Measurements from ENCODE around the gene GIT2.
"Not testable (repeated sequence)": the region's sequence is repeated elsewhere in the genome, so short reads cannot be mapped to it uniquely, and the experiment has no call there.

GIT2 gene

DNA sequence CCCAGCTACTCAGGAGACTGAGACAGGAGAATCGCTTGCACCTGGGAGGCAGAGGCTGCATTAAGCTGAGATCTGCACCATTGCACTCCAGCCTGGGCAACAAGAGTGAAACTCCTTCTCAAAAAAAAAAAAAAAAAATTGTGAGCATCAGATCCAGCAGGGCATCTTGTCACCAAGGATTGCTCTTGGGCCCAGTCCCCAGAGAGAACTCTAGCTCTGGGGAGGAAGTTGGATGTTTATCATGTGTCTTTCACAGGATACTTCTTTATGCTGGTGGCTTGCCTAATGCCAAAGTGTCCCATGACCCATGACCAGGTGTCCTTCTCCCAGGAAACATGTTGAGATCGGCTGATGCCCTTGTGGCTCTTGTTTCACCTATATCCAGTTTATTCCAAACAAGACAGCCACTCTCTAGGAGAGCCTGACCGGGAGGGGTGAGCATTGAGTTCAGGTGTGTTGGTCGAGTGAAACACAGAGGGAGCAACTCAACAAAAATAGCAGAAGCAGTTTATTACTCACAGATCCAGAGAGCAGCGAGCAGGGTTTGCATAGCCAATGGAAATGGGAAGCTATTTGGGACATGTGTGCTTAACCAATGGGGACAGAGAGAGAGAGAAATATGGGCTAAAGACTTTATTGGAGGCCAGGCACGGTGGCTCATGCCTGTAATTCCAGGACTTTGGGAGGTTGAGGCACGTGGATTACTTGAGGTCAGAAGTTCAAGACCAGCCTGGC, 102.7 kb downstream of the GIT2 start:
- no peak for DNase-seq

DNA sequence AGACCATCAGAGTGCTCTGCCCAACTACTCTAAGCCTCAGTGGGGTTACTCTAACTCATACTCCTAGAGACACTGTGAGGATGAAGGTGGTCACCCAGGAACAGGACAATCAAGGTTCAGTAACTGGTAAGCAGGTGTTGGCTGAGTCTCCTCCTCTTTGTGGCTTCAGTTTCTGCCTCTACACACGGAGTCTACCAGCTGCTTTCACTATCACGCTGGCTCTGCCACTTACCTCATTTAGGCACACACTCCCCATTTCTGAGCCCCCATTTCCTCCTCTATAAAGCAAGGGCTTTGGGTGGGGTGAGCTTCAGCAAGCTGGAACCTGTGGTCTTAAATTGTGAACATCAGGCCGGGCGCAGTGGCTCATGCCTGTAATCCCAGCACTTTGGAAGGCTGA, 103.4 kb downstream of the GIT2 start:
- DNase-seq, result no peak

DNA sequence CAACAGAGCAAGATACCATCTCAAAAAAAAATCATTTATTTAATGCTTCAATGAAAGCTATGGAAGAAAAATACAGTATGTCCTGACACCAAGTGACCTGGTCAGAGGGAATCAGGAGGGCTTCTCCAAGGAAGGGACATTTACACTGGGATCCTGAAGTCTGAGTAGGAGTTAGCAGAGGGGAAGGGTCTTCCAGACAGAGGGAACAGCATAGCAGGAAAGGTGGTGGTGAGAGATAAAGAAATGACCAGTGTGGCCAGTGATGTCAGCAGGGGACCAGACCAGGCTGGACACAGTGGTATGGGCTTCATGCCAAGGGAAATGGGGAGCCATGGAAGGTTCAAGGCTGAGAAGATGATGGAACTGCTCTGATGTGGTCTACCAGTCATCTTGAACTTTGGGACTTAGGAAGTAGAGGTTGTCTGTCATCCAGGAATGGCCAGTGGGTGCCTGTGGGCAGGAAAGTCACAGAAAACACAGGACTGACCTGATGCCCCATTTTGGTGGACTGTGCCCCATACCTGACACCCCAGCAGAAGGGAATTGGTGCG, 103.9 kb downstream of the GIT2 start:
- DNase-seq, result no peak

DNA sequence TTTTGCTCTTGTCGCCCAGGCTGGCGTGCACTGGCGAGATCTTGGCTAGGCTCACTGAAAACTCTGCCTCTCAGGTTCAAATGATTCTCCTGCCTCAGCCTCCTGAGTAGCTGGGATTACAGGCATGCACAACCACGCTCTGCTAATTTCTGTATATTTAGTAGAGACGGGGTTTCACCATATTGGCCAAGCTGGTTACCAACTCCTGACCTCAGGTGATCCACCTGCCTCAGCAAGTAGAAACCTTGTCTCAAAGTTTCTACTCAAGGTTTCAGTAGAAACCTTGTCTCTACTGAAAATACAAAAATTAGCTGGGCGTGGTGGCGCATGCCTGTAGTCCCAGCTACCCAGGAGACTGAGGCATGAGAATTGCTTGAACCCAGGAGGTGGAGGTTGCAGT, 104.4 kb downstream of the GIT2 start:
- not testable (repeated sequence) for DNase-seq

DNA sequence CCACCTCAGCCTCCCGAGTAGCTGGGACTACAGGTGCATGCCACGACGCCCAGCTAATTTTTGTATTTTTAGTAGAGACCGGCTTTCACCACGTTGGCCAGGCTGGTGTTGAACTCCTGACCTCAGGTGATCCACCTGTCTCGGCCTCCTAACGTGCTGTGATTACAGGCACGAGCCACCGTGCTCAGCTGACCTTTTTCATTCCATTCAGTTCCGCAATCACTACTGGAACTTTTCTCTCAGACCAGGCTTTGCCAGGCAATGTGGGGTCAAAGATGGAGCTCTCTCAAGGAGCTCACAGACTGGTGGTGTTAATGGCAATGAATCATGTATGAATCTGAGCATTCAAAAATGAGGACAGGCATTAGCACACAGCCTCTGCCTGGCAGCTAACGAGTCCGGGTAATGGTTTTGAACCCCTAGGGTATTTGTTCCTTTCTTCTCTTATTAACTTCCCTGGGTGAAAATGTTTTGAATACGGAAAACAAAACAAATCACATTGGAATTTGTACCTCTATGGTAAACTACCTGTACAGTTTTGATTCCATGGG, 105.5 kb downstream of the GIT2 start:
- no peak for DNase-seq

DNA sequence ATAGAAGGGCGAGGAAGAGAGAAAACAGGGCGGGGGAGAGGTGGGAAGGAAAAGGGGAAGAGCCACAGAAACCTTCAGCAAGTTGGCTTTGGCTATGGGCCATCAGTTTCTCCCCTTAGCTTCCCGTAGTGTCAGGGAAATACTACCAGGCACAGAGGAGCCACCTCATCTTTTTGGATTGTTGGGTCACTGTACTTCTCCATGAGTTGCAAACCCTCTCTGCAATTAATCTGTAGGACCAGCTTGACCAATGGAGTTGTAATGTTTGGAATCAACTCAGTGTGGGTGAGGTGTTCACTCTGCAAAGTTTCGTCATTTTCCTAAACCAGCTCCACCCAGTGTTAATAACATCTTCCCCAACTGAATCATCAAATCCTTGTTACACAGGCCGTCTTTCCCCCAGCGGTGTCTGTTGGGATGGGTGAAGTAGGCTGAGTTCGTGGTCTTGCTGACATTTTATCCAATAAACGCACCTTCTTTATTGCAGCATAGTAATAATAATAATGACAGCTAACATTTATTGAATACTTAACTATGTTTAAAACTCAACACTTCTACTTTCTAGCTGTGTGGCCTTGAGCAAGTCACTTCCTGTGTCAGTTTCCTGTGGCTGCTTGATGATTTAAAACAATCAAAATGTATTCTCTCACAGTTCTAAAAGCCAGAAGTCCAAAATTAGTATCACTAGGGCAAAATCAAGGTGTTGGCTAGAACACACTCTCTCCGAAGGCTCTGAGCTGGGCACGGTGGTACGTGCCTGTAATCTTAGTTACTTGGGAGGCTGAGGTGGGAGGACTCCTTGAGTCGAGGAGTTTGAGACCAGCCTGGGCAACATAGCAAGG, 107.8 kb downstream of the GIT2 start:
- no peak for DNase-seq

DNA sequence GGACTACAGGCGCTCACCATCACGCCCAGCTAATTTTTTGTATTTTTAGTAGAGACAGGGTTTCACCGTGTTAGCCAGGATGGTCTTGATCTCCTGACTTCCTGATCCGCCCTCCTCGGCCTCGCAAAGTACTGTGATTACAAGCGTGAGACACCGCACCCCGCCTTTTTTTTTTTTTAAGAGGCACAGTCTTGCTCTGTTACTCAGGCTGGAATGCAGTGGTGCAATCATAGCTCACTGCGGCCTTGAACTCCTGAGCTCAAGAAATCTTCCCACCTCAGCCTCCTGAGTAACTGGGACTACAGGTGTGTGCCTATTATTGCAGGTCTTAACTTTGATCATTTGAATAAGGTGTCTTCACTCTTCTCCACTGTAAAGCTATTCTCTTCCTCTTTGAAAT, 110.6 kb downstream of the GIT2 start:
- no peak for DNase-seq

DNA sequence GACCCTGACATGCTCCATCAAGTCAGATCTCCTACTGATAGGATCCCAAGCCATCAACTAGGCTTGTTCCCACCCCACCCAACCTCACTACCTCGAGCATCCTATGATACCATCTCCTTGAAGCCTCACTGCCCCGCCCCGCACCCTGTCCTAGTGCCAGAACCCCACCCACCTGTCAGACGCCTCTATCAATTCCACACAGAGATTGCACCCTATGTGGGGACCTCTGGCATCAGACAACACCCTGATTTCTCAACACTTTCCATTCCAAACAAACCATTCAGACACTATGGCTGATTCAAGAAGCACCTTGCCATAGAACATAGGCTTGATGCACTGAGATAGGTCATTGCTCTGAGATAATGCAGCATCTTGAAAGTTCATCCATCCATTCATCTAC, 112.7 kb downstream of the GIT2 start:
- DNase-seq, result no peak

DNA sequence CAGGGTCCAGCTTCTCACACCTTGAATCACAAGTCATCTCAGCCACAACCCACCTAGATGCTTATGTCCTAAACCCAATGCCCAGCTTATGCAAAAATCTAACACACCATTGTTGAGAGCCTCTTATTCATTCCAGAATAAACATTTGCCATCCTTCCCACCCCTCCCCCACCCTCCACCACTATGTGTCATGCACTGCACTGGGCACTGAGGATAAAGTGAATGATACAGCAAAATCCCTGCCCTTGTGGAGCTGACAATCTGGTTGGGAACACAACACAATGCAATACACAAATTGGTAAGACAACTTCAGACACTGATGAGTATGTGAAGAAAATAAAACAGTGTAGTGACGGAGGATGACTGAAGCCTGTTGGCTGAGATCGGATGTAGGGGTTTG, 114.4 kb downstream of the GIT2 start:
- DNase-seq, result no peak

DNA sequence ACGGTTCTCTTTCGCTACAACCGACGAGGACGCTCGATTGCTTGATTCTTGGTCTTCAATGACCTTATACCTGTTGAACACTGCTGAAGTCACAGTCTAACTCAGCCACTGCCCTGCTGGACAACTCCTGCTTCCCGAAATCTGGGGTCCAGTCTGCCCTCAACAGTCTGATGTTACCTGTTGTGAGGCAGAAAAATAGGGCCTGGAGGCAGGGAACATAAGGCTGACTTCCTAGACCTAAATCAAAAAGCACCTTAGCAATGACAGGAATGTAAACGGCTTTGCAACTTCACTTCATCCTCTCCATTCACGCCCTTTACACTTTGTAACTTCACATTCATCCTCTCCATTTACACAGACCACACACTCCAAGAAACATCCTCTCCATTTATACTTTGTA, 115.2 kb downstream of the GIT2 start:
- no peak for DNase-seq

DNA sequence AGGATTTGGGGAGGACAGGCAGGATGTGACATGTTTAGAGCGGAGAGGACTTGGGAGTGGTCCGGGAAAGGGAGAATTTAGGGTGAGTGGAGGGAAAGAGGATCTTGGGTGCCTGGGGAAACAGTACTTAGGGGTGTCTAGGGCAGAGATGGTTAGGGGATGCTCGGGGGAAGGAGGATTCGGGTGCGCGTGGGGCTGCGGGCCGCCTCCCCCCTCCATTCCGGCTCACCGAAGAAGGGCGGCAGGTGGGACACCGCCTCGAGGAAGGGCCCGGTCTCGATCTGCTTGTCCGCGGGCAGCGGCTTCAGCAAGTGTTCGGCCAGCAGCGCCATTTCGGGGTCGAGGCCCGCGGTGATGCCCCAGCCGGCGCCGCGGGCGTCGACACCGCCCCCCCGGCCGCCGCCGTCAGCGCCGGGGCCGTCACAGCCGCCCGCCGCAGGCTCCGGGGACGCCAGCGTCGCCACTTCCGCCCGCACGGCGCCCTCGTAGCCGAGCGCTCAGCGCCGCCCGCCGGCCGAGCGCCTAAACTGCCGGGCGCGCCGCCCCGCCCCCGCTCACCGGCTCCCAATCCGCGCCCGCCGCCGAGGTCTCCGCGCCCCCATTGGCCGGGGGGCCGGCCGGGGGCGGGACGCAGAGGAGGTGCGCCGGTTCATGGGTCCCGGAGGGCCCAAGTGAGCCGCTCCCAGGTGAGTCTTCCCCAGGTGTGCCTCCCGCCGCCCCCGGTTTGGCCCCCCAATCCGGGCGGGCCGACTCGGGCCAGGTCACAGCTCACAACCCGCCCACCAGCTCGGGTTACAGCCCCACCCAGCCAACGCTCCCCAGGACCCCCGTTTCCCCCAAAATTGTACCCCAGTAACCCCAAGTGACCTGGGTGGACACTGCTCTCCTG, 115.9 kb downstream of the GIT2 start, which contains the start of gene GLTP:
Gene GLTP, minus strand, starts transcription at position 499 of the 889 bp plus-strand sequence. Its CDS starts 167 bp downstream, at position 332.
- peak in 52 of 56 donors; percentile 16 to 88 (median 67) for DNase-seq
